Stromal cell of bone marrow (primary cell): ENCODE results near the gene ZFX.
A peak's percentile ranks its signal among the peaks of the same experiment; 100 is the strongest.

Experiments used
- DNase-seq: peaks from one replicate; pipeline ENCODE4 v3.0.0-alpha.2; 2012; ENCODE audit warnings: low read depth

ZFX gene

DNA sequence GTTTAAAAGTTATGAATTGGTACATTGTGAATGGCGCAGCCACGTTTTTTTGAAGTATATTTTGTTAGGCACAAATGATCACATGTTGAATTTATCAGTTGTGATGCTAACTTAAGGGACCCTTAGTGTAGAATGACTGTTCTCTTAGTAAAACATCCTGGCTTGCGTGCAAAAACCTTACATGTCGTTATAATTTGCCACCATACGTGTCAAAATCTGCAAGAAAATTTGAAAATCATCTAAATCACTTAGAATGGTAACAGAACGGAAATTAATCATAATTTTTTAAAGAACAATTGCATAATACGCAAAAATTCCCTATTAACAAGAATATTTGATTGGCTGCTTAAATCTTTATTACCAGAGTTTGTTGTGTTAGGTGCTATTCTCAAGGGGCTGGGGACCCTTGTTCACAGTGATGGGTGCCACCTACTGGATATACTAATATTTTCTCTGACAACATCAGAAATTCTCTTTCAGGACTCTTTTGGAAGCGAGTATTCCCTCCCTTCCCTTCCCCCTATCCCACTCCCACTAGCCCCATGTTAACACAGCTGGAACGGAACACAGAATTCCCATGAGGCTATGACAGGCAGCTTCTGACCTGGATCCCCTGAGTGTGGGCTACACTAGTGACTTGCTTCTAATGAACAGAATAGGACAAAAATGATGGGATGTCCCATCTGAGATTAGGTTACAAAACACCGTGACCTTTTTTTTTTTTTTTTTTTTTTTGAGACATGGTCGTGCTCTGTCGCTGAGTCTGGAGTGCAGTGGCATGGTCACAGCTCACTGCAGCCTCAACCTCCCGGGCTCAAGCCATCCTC is 92.5 kb downstream of the ZFX start:
- no peak for DNase-seq

DNA sequence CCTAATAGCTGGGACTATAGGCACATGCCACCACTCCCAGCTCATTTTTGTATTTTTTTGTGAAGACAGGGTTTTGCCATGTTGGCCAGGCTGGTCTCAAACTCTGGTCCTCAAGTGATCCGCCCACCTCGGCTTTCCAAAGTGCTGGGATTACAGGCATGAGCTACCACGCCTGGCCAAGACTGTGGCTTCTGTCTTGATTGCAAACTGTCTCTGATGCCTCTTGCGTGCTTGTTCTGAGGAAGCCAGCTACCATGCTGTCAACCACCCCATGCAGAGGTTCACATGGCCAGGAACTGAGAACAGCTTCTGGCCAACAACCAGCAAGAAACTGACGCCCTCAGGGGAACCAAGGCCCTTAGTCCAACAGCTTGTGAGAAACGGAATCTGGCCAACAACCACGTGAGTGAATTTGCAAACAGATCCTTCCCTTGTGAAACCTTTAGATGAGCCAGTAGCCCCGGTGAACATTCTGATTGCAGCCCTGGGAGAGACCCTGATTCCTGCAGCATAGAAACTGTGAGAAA is 93.2 kb downstream of the ZFX start:
- peak; percentile 90 for DNase-seq

DNA sequence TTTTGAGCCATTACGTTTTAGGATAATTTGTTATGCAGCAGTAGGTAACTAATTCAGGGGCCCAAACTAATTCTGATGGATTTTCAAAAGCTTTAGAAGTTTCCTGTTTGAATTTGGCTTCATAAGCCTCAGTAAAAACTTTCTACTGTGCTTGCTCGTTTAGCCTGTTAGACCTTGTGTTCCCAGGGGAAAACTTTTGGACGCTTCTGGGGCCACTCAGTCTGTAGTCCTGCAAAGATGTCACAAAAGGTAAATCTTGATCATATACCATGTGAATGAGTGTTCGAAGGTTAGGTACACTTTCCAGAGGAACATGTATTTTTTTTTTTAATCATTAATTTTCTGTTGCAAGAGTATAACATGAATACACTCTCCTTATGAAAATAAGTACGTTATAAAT is 93.7 kb downstream of the ZFX start:
- no peak for DNase-seq

DNA sequence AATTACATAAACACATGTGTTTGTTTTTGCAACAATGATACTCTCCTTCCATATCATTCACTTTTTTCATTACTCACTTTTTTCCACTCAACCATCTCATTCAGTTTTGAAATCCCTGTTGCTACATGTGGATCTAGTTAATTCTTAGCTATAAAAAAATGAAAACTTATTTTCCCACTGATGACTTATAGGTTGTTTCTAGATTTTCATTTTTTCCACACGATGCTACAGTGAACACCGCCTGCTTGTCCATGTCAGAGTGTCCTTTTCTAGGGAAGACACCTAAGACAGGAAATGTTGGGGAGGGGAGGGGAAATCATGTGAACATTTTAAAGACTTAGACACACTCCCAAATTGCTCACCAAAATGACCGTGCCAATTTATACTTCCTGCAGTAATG is 94.2 kb downstream of the ZFX start:
- peak; percentile 66 for DNase-seq

GRCh38 chrX:24245202-24245601 is 95.7 kb downstream of the ZFX start:
- DNase-seq: peak; percentile 45

DNA sequence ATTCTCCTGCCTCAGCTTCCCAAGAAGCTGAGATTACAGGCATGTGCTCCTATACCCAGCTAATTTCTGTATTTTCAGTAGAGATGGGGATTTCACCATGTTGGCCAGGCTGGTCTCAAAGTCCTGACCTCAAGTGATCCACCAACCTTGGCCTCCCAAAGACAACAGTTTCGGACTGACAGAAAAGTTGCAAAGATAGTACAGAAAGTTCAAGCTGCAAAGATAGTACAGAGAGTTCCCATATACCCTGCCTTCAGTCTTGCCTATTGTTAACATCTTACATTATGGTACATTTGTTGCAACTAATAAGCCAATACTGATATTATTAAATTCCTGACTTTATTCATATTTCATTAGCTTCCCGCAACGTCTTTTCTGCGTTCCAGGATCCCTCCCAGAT is 98.5 kb downstream of the ZFX start:
- DNase-seq: no peak

DNA sequence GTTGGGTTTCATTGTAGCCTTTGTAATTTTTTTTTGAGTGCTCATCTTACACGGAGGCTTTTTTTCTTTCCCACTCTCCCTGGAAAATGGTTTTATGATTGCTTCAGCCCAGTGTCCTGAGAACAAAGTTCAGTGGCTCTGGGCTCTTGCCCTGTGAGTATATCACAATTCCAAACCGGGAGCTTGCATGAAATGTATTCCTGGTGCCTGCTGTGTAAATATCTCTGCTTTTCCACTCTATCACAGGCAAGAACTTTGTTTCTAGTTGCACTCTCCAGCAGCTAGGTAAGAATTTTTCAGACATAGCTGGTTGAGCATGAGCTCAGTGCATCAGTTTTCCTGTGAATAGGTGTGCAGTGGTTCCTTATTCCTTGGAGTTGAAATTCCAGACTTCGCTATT is 103.5 kb downstream of the ZFX start:
- no peak for DNase-seq

DNA sequence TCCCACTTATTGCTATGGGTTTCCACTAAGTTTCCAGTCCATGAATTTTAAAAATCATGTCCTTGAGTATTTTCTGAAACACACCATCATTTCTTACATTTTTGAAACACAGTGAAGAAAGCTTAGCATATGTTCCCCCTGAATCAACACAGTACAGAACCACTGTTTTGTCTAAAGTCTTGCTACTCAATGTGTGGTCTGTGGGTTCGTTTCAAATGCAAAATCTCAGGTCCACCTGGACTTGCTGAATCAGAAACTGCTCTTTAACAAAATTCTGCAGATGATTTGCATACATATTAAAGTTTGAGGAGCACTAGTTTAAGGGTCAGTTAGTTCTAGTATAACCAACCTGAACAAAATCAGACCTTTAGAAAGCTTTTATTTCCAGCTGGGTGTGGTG is 103.9 kb downstream of the ZFX start:
- no peak for DNase-seq

- DNase-seq: no peak
These were observed 107.5 kb downstream of the ZFX start for GRCh38 chrX:24257011-24257410.

DNA sequence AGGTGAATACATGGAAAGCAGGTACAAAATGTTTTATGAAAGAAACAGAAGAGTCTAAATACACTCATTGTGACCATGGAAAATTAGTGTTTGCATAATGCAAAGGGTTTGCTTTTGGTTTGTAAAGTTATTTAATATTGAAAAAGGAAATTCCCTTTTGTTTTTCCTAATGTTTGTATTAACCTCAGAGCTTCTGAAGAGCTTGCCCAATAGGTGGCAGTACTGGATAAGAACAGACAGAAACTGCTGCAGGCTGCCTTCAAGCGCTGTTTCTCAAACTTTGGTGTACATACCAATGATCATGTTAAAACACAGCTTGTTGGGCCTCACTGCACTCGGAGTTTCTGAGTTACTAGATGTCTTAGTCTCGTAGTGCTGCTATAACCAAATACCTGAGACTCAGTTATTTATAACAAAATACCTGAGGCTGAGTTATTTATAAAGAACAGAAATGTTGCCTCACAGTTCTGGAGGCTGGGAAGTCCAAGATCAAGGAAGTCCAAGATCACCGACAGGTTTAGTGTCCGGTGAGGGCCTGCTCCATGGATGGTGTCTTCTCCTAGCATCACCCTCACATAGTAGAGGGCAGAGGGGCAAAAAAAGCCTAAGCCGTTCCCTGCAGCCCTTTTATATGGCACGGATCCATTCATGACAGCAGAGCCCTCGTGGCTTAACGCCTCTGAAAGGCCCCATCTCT is 110.2 kb downstream of the ZFX start:
- DNase-seq: peak; percentile 63

DNA sequence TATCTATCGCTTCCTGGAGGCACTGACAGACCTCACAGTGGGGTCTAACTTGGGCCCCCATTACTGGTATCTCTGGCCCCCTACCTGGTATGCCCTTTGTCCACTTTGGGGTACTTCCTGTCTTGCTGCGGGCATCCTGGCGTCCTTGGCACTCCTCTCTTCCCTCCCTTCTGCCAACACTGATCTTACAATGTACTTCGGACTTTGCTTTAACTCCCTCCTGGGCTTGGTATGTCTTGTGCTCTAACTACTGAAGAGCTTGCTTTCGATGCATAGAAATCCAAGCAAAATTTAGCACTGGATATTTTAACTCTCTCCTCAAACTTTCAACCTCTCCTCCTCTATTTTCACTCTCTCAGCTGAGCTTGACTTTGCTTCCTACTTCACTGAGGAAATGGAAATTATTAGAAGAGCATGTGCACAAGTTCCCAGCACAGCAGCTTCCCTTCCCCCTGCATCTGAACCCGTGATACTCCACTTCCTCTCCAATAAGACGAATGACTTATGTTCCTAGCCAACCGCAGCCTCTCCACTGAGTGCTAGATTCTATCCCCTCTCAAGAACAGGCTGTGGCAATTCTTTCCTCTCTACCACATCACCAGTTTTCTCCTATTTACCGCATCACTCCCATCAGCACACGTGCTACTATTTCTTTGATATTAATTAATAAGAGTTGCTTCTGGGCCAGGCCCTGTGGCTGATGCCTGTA is 111.5 kb downstream of the ZFX start:
- DNase-seq: peak; percentile 50

DNA sequence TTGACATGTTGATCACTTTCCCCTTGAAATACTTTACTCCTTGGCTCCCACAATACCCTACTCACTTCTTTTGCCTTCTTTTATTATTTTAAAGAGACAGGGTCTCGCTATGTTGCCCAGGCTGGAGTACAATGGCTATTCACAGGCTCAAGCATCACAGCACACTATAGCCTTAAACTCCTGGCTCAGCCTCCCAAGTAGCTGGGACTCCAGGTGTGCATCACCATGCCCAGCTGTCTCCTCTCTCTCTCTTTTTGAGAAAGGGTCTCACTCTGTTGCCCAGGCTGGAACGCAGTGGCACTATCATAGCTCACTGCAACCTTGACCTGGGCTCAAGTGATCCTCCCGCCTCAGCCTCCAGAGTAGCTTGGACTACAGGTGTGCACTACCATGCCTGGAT is 112.8 kb downstream of the ZFX start:
- no peak for DNase-seq

- no peak for DNase-seq
These were observed 114.9 kb downstream of the ZFX start for GRCh38 chrX:24264383-24264782.
